Effector CD4-positive, alpha-beta T cell (primary cell): ENCODE results near the gene MAFB.

Experiments used
- DNase-seq: peaks from one replicate; pipeline ENCODE4 v3.0.0-alpha.2; 2020

Gene MAFB

GRCh38 chr20:40702504-40702903 lies 13.5 kb upstream of the MAFB start:
- DNase-seq, result no peak

DNA sequence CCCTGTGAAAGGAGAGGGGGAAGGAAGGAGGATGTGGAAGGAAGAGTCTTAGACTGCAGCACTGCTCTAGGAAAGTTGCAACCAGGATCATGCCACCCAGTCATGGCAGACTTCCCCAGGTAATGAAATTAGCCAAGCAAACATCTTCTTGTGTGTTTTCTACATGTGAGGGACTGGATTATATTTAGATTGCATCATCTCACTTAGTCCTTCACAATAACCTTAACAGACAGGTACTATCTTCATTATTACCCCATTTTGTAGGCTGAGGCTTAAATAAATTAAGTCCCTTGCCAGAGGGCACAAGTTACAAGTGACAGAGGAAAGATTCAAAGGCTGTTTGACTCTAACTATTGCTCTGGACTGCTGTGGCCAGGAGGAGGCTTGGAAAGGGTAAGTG lies 9.7 kb upstream of the MAFB start:
- no peak for DNase-seq

GRCh38 chr20:40698281-40698680 lies 9.2 kb upstream of the MAFB start:
- no peak for DNase-seq

DNA sequence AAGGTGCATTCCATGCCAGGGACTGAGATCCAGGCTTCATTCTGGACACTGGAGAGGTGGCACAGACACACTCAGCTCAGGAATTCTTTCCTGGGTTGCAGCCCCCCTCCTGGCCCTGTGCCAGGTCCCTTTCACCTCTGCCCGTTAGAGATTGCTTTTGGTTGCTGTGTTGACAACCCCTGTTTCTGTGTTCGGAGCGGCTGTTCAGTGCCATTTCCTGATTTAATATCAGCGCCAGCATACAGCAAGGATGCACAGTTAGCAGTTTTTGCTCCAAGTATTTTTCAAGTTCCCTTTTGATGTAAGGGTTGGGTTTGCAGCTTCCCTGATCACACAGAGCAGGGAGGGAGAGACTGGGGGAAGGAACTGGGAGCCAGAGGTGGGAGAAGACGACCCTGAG lies 8.5 kb upstream of the MAFB start:
- DNase-seq, result no peak

DNA sequence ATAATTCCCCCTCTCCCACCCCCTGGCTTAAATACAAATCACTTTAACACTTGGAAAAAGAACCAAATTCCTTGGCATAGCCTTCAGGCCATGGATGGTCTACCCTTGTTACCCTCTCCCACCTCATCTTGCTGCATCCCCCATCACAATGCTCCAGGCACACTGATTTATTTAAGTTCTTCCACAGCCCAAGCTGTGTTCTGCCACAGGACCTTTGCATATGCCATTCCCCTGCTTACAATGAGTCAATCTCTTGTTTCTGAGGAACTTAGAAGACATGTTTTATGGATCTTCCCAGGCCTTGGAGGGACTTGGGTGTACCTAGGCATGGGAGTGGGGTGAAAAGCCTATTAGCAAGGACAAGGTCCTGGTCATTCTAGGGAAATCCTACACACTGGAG lies 6.2 kb upstream of the MAFB start:
- DNase-seq, result no peak

GRCh38 chr20:40694246-40694645 lies 5.2 kb upstream of the MAFB start:
- no peak for DNase-seq

- no peak for DNase-seq
These were observed 3.4 kb upstream of the MAFB start for GRCh38 chr20:40692240-40693011.

- DNase-seq, result no peak
These were observed 2.7 kb upstream of the MAFB start for GRCh38 chr20:40691566-40692239.

- DNase-seq, result no peak
These were observed 2.0 kb upstream of the MAFB start for GRCh38 chr20:40690836-40691565.

DNA sequence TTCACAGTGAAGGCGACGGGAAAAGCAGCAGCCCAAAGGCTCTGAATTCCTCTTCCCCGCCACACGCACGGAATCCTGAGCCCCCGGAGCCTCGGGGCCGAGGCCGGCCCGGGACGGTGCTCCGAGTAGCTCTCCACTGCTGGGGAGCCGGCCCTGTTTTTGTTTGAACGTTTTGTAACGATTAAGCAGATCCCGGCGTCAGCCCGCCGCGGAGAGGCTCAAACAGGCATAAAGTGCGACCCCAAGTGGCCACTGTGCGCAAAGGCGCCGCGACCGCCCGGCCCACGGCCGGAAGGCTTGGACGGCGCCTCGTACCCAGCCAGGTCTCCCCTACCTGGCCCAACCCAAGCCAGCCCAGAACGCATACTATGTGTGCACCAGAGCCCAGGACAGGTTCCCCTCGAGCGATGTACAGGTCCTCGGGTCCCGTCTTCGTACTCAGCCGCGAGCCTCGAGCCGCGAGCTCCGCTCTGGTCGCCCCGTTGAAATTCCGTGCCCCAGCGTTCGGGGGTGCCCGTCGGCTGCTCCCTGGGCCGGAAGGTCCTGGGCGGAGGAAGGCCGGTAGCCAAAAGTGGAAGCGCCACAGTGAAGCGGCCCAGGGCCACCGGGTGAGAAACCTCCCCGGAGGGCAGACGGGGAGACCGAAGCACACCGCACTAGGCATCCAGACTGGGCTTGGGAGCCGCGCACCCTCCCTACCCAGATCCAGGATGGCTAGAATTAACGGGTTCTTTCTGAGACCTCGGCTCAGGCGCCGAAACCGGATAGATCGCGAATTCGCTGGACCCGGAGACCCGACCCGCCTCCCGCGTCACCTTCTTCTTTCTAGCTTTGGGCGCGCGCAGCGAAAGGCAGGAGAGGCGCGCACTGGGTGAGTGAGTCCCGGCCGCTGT lies 1.2 kb upstream of the MAFB start:
- peak; percentile 19 for DNase-seq

GRCh38 chr20:40688129-40689099 lies 622 bp downstream of the MAFB start:
- no peak for DNase-seq

DNA sequence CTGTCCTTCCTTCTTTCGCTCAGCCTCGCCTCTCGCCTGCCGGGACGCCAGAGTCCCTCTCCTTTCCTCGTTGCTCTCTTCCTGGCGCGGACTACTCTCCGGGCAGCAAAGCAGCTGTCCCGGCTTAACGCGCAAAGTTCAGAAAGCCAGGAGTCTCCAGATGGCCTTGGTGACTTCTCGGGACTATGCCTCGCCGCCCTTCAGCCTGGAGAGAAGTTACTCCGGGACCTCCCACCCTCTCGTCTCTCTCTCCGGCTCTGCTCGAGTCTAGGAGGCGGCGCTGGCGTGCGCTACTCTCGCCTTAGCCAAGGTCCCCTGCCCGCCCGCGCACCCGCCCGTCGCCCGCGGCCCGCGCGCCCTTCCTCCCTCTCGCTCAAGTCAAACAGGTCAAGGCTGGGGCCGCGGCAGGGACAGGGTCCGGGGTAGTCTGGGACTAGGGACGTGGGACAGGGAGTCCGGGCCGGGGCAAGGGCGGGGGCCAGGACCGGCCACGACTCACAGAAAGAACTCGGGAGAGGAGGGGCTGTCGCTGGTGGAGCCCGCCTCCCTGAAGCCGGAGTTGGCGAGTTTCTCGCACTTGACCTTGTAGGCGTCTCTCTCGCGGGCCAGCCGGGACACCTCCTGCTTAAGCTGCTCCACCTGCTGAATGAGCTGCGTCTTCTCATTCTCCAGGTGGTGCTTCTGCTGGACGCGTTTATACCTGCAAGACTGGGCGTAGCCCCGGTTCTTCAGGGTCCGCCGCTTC lies 1.5 kb downstream of the MAFB start:
- DNase-seq, result no peak

DNA sequence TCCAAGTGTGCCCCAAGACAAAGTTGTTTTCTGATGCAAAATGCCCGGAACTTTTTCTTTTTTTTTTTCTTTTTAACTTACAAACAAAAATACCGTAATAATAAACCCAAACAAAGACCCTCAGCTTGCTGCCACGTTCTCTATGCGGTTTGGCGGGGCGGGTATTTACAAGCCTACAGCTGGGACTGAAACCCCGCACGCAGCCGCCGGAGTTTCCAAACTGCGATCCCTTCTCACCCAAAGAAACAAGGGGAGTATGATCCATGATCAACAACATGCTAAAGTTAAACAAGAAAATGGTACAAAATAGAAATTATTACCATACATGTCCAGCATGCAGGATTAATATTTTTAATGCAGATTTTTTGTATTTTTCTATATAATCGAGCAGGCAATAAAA lies 2.1 kb downstream of the MAFB start:
- no peak for DNase-seq

DNA sequence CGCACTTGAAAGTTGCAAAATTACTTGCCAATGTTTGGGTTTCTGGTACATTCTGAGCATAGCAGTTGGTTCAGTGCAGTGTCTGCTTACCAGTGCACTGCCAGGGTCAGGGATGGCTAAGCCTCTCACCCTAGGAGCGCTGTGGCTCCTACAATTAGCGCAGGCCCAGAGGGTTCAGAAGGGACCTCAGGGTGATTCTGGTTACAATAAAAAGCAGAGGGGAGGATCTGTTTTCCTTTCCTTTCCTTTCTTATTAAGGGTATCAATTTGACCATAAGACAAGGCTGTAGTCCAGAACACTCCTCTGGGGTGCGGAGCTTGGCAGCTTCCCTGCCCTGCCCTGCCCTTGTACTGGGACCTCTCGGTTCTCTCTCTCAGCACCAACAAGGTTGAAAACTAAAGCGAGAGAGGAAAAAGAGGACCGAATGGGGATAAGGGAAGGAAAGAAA lies 2.6 kb downstream of the MAFB start:
- no peak for DNase-seq

- DNase-seq, result no peak
These were observed 3.7 kb downstream of the MAFB start for GRCh38 chr20:40685349-40685748.

DNA sequence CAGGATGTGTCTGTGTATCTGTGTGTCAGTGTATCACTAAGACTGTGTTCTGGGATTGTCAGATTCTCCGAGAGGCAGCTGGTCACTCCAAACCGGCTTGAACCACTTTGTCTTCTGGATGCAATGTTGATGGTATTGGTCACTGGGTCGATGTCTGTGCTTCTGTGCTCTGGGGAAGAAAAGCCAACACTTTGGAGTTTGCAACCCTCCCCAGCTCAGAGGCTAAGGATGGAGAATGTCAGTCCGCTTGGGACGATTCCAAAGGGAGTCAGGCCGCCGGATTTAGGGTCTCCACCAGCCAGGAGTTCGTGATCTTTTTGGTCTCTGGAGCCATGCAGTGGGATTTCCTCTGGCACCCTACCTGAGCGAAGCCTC lies 5.2 kb downstream of the MAFB start:
- no peak for DNase-seq

DNA sequence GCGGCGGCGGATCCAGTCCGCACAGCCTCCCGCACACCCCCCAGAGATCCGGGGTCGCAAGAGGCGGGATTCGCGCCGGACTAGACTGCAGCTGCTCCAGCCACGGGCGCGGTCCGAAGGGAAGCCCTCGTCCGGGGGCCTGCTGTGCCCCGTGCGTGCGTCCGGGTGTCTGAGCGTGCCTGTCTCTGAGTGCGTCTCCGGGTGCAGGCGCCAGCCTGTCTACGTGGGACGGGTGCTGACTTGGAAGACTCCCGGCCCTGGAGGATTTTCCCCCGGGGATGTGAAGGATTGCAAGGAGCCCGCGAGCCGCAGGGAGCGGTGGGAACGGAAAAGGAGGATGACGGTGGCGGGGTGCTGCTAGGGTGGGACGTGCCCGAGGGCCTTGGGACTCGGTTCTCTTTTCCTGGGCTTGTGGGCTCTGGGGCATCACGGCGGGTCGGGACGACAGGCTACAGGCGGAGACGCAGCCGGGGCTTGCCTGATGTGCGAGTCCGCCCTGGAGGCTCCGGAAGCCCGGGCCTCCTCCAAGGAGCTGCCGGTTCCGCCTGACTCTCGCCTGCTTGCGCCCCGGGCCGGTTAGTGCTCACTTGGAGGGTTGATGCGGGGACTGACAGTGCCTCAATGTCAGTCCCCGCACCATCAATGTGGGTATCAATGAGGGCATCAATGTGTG lies 5.7 kb downstream of the MAFB start:
- no peak for DNase-seq

- DNase-seq, result no peak
These were observed 6.7 kb downstream of the MAFB start for GRCh38 chr20:40682104-40682981.

GRCh38 chr20:40681684-40682083 lies 7.4 kb downstream of the MAFB start:
- no peak for DNase-seq
